Measurements from ENCODE around the gene ARRB2.

DNA sequence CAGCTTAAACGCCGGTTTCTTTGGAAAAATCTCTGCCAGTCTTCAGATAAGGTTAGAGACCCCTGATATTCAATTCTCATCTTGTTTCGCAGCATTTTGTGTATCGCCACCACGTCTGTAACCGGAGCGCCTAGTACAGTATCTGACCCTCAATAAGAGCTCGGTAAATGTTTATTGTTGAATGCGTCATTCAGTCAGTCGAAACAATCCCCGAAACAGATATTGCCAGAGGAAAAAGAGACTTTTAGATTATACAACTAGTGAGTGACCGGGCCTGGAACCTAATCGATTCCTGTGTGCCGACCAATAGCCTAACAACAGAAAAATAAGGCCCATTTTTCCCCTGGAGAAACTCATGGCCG lies 7.1 kb upstream of the ARRB2 start:
- TF ChIP-seq SP1 (IDR thresholded peaks at IDR 0.05) (no peak), TARDBP (IDR thresholded peaks at IDR 0.05) (no peak), CTBP1 (IDR thresholded peaks at IDR 0.05; ENCODE audit: borderline replicate concordance) (no peak), NFRKB (IDR thresholded peaks at IDR 0.05) (no peak), L3MBTL2 (conservative IDR thresholded peaks at IDR 0.05) (no peak), LEF1 (IDR thresholded peaks at IDR 0.05; ENCODE audit: borderline replicate concordance) (no peak), FOXM1 (IDR thresholded peaks at IDR 0.05; ENCODE audit: borderline replicate concordance) (no peak)

Measured in HEK293T (cell line).